ENCODE results near the gene CD46.
A peak's percentile ranks its signal among the peaks of the same experiment; 100 is the strongest.
"Not testable (repeated sequence)": the region's sequence is repeated elsewhere in the genome, so short reads cannot be mapped to it uniquely, and the experiment has no call there.

CD46 gene

GRCh38 chr1:207752456-207752998 is 673 bp downstream of the CD46 start:
- DNase-seq: peak; percentile 7 to 56

GRCh38 chr1:207753611-207754010 is 1.8 kb downstream of the CD46 start:
- no peak for DNase-seq

GRCh38 chr1:207754011-207754410 is 2.2 kb downstream of the CD46 start:
- no peak for DNase-seq

- DNase-seq: no peak
Observed at GRCh38 chr1:207754974-207755700, 3.3 kb downstream of the CD46 start.

- no peak for DNase-seq
Observed at GRCh38 chr1:207755846-207756693, 4.2 kb downstream of the CD46 start.

- no peak for DNase-seq
Observed at GRCh38 chr1:207762622-207763021, 10.8 kb downstream of the CD46 start.

GRCh38 chr1:207763091-207763490 is 11.2 kb downstream of the CD46 start:
- no peak for DNase-seq

GRCh38 chr1:207763972-207764371 is 12.1 kb downstream of the CD46 start:
- DNase-seq: no peak

GRCh38 chr1:207766569-207766968 is 14.7 kb downstream of the CD46 start:
- DNase-seq: no peak

- DNase-seq: not testable (repeated sequence)
Observed at GRCh38 chr1:207770514-207770913, 18.7 kb downstream of the CD46 start.

- DNase-seq: not testable (repeated sequence)
Observed at GRCh38 chr1:207776045-207776444, 24.2 kb downstream of the CD46 start.

- not testable (repeated sequence) for DNase-seq
Observed at GRCh38 chr1:207777412-207777811, 25.6 kb downstream of the CD46 start.

GRCh38 chr1:207779008-207779407 is 27.2 kb downstream of the CD46 start:
- DNase-seq: no peak

GRCh38 chr1:207781312-207781711 is 29.5 kb downstream of the CD46 start:
- DNase-seq: no peak

- no peak for DNase-seq
Observed at GRCh38 chr1:207787776-207788175, 35.9 kb downstream of the CD46 start.

GRCh38 chr1:207789386-207789785 is 37.5 kb downstream of the CD46 start:
- no peak for DNase-seq

GRCh38 chr1:207789792-207790787 is 38.2 kb downstream of the CD46 start:
- no peak for DNase-seq

GRCh38 chr1:207791290-207791689 is 39.4 kb downstream of the CD46 start:
- no peak for DNase-seq

GRCh38 chr1:207793327-207793726 is 41.5 kb downstream of the CD46 start:
- peak in 1 of 2 experiments; percentile 49 for DNase-seq

GRCh38 chr1:207794861-207795260 is 43.0 kb downstream of the CD46 start:
- DNase-seq: no peak

- peak in 1 of 2 experiments; percentile 50 for DNase-seq
Observed at GRCh38 chr1:207797229-207797973, 45.5 kb downstream of the CD46 start.

- no peak for DNase-seq
Observed at GRCh38 chr1:207798847-207799246, 47.0 kb downstream of the CD46 start.
